Measurements from ENCODE around the gene MTA1. TPM values are rescaled to one million over a fixed set of nuclear protein-coding genes. Genes with fewer than 3 reads are reported as not detected.

The MTA1 gene
- total RNA-seq: 129 and 130 TPM in 2 replicates

DNA sequence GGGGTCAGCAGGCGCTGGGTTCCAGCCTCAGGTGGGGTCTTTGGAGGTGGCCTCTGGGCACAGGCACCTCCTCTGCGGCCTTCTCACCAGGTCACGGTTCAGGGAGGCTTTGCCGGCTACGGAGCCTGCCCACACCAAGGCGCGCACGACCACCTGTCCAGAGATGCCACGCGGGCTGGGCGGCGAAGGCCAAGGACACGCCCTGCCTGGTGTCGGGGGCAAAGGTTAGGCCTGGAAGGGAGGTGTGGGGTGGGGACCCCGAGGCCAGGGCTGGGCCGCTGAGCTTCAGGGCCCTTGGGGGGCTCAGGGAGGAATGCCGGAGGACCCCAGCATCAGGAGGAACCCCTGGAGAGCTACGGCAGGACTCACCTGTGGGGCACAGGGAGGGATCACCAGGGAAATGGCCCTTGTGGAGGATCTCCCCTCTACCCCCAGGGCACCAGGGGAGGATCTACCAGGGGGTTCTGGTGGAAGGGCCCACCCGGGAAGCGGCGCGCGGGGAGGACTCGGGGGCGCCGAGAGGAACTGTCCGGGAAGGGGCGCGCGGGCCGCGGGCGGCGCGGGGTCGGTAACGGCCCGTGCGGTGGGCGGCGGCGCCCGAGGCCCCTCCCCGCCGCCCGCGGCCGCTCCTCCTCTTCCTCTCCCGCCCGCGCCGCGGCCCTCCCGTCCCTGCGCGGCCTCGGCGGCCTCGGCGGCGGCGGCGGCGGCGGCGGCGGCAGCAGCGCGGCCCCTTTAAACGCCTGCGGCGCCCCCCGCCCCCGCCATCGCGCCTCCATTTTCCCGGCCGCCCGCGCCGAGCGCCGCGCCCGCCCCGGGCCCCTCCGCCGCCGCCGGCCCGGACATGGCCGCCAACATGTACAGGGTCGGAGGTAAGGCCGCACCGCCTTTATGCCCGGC is at the start of gene MTA1:
MTA1 (plus strand) TSS at position 633 of the 897 bp plus-strand sequence; CDS start at position 842, 209 bp downstream.
- intact Hi-C loops (cut with micrococcal nuclease): loop anchor here (2.0 kb wide), 1 partner anchor 71 kb away; the partner anchor contains the start of gene TEDC1

DNA sequence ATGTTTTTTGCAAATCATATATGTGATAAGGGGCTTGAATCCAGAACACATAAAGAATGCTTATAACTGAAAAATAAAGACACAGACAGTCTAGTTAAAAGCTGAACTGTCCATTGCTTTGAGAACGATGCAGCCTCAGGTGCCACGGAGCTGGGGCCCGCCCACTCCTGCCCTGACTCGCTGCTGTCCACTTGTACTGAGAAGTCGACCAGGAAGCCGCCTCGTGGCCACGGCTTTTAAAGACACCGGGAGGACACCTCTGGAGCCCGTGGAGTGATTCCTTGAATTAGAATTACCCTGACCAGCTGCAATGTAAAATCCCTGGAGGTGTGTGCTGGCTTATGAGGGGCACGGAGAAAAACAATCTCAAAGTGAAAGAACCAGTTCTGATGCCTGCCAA is 45.2 kb upstream of the MTA1 start:
- intact Hi-C loops (cut with micrococcal nuclease): no loop called here

DNA sequence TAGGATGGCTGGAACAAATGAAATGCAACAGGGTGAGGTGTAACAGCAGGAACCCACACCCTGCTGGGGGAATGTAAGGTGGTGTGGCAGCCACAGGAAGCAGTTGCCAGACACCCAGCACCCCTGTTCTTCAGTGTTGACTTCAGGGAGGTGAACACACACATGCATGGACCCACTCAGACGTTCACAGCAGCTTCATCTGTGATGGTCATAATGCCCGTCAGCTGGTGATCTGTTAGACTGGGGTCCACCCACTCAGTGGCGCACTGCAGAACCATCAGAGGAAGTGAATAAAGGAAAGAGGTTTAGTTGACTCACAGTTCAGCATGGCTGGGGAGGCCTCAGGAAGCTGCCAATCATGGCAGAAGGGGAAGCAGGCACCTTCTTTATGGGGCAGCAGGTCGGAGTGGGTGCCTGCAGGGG is 44.0 kb upstream of the MTA1 start:
- intact Hi-C loops (cut with micrococcal nuclease): no loop called here

- intact Hi-C loops (cut with micrococcal nuclease): no loop called here
Observed at GRCh38 chr14:105376521-105377440, 42.8 kb upstream of the MTA1 start.

DNA sequence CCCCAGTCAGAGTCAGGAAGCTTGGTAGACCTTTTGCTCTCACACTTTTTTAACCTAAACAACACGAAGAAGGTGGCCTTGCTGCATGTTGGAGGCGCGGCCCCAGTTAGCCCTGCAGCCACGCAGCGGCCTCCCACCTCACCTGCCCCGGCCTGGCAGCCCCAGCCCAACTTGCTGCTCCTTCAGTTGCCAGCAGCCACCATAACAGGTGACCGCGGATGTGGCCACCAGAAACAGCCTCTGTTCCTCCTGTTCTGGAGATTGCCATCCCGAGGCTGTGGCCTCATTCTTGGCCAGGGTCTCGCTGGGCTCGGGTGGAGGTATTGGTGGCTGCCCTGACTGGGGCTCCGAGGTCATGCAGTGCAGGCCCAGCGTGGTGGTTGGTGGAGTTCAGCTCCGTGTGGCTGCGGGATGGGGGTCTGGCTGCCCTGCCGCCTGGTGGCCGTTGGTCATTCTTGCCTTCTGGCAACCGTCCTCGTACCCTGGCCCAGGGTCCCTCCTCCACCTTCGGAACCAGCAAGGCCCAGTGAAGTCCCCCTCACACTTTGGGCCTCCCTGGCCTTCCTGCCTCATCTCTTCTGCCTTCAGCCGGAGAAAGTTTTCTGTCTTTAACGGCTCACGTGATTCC is 42.0 kb upstream of the MTA1 start:
- intact Hi-C loops (cut with micrococcal nuclease): no loop called here

- intact Hi-C loops (cut with micrococcal nuclease): no loop called here
Observed at GRCh38 chr14:105378199-105378598, 41.4 kb upstream of the MTA1 start.

DNA sequence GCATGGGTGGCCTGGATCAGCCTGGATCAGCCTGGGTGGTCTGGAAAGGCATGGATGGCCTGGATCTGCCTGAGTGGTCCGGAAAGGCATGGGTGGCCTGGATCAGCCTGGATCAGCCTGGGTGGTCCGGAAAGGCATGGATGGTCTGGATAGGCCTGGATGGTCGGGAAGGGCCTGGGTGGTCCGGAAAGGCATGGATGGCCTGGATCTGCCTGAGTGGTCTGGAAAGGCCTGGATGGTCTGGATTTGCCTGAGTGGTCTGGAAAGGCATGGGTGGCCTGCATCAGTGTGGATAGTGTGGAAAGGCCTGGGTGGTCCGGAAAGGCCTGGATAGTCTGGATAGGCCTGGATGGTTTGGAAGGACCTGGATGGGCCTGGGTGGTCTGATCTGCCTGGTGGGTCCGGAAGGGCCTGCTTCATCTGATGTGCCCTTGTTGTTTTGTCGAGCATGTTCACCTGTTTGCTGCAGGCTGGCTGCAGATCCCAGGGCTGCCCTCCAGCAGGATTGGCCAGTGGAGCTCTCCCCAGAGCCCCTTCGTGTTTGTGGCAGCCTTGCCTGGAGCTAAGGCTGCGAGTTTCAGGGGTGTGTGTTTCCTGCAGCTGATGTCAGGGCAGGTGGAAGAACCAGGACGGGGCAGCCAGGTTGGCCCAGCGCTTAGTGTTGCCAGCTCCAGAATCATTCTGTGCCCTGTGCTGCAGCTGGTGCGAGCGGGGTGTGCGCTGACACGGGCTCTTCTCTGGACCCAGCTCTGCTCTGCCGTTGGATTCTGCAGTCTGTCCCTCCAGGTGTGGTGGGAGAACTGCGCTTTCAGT is 40.5 kb upstream of the MTA1 start:
- intact Hi-C loops (cut with micrococcal nuclease): no loop called here

DNA sequence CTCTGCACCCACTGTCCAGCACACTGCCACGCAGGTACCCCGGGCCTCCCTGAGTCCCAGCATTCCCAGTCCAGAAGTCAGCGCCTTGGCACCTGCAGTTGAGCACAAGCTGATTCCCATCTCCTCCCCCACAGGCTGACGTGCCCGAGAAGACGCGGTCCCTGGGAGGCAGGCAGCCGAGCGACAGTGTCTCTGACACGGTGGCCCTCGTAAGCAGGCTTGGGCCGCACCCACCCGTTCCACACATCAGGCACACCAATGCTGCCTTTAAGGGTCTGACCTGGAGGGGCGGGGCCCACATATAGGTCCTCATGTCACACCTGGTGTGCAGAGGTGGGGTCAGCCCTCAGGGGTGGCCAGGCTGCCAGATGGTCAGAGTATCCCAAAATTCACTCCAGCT is 39.7 kb upstream of the MTA1 start:
- intact Hi-C loops (cut with micrococcal nuclease): no loop called here

- intact Hi-C loops (cut with micrococcal nuclease): no loop called here
Observed at GRCh38 chr14:105380756-105381155, 38.9 kb upstream of the MTA1 start.

DNA sequence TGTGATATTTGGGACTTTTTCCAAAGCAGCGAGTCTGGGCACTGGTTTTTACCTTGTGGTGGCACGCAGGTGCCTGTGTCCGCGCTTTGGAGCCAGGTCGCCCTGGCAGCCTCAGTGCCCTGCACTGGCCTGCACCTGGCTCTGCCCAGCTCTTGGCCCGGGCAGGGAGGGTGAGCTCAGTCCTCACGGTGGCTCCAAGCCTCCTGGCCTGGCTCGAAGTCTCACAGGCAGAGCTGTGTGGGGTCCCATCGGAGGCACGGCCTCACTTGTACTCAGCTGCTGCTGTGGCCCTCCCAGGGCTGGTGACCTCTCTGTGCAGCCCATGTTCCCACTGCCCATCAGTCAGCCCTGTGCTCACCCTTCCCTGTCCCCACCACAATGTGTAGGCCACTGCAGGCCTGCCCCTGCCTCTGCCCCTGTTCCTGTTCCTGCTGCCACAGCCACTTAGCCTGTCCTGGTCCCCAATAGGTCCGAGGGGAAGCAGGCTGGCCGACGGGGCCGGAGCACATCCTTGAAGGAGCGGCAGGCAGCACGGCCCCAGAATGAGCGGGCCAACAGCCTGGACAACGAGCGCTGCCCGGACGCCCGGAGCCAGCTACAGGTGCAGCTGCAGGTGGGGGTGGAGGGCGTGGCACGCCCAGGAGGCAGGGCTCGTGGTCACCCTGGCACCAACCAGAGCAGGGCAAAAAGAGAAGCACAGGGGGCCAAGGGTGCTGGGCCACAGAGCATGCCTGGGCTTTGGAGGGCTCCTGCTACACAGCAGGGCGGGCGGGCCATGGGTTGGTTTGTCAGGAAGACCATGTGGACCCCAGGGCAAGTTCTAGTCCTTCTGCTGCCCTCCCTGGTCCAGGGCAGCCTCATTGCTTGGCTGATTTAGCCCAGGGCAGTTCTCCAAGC is 37.9 kb upstream of the MTA1 start:
- intact Hi-C loops (cut with micrococcal nuclease): no loop called here

DNA sequence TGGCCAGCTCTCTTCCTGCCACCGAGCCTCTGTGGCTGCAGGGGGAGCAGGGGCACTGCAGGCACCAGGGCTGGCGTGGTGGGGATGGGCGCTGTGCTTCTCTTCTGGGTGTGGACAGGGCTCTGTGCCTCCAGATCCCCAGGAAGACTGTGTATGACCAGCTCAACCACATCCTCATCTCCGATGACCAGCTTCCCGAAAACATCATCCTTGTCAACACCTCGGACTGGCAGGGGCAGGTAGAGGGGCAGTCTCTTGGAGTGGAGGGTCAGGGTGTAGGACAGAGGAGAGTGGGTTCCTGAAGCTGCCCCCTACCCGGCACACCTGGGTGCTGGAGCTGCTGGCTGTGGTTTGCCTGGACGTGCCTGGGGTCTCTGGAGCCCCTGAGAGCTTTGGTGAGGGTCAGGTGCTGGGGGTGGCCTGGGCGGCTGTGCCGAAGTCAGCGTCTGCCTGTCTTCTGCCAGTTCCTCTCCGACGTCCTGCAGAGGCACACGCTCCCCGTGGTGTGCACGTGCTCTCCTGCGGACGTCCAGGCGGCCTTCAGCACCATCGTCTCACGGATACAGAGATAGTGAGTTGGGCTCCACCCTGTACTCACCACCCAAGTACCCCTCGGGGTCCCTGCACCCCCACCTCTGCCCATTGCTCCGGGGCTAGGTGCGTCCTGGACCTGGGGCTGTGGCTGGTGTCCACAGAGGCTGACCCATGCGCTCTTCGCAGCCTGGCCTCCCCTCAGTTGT is 37.1 kb upstream of the MTA1 start:
- intact Hi-C loops (cut with micrococcal nuclease): no loop called here

DNA sequence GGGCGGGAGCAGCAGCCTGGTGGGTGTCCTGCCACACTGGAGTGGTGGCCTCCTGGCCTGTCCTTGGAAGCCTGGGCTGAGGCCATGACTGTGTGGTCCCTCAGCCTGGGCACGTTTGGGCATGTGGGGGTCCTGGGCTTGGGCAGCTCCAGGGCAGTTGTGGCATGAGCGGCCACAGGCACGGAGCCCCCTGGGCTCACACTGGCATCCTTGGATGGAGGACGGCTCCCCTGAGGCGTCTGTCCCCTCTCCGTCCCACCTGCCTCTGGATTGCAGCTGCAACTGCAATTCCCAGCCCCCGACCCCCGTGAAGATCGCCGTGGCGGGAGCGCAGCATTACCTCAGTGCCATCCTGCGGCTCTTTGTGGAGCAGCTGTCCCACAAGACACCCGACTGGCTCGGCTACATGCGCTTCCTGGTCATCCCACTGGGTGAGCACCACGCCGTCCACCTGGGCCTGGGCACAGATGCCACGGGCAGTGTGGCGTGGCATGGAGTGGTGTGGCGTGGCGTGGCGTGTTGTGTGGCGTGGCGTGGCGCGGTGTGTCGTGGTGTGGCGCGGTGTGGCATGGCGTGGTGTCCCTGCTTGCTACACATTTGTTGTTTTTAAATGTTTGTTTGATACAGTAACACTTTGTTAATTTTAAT is 36.4 kb upstream of the MTA1 start:
- intact Hi-C loops (cut with micrococcal nuclease): no loop called here

DNA sequence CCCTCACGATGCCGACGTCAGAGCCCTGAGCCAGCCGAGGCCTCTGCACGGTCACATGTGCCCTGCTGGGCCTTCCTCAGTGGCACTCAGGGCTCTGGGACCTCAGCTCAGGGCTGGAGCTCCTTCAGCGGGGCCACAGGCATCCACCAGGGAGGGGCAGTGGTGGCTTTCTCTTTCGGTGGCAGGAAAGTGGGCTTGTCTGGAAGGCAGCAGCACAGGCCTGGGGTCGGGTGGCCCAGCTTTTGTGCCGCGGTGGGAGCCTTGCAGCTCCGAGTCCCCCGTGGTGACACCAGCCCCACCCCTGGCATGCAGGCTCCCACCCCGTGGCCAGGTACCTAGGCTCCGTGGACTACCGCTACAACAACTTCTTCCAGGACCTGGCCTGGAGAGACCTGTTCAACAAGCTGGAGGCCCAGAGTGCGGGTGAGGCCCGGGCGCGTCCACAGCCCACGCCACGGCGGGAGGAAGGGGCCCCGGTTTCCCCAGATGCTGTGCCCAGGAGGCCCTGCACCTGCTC is 35.5 kb upstream of the MTA1 start:
- intact Hi-C loops (cut with micrococcal nuclease): no loop called here

DNA sequence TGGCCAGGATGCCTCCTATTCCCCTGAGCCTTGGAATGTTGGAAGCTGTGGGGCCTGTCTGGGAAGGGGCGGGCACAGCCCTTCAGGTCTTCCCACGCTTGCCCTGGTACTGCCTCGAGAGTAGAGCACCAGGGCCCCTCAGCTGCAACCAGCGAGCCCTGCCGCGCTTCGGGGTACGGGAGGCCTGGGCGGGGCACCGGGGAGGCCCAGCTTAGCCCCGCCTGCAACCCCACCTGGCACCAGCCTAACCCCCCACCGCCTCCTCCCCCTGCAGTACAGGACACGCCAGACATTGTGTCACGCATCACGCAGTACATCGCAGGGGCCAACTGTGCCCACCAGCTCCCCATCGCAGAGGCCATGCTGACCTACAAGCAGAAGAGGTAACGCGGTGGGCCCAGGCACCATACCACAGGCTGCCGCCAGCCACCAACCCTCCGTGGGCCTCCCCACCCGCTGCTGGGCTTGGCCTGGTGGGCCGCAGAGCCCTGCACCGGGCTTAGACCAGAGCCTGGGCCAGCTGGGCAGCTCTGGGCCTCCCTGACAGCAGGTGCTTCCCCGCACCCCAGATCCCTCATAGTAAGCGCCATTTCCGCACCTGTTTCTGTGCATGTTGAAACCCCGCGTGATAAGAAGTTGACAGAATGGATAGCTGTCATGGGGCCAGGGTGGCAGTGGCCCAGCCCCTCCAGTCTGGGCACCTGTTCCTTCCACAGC is 34.9 kb upstream of the MTA1 start:
- intact Hi-C loops (cut with micrococcal nuclease): no loop called here

GRCh38 chr14:105385322-105385637 is 34.3 kb upstream of the MTA1 start:
- intact Hi-C loops (cut with micrococcal nuclease): no loop called here

DNA sequence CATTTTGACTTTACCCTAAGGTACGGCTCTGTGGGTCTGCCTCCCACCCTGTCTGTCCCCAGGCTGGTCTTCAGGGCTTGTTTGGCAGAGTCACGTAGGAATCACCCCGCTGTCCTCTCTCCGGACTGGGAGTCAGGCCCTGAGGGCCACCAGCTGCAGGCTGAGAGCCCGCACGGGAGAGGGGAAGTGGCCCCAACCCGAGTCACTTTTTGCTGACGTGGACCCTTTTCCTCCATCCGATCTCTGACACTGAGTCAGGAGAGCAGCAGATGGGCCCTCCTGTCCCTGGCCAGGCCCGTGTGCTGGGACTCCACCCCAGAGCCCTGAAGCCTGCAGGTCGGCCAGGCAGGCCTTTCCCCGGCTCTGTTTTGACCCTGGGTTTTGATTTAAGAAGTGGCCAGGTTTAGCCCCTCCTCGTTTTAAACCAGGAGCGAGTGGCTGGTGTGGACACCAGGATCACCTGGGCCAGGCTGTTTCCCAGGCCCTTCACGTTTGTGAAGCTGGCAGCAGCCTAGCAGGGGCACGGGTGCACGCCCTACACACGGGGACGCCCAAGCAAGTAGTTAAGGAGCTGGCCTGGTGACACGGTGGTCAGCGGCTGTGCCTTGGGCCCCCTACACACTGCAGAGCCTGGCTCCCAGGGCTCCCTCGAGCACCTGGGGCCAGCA is 33.8 kb upstream of the MTA1 start:
- intact Hi-C loops (cut with micrococcal nuclease): no loop called here

Data from T-helper 2 cell treated with Interferon-gamma antibody and Interleukin-4, amounts not matched to agents 100 ng/mL and 5 ng/mL, for 36 hours (primary cell).